DOHH2 (cell line): Measurements from ENCODE around the gene AK9.

Source experiments
- EZH2phosphoT487 ChIP-seq: fragments of 200-600 bp; sonication (generic); IDR thresholded peaks from 2 replicates; pipeline ENCODE4 v1.6.1; 2017; ENCODE audit warnings: borderline replicate concordance, mild to moderate bottlenecking, antibody characterized with exemption, low read length, moderate library complexity, mixed read lengths
- TF ChIP-seq, protein P1 (sequence below): fragments of 200-600 bp; sonication (generic); IDR thresholded peaks from one replicate; pipeline ENCODE4 v1.5.1; 2014; ENCODE audit warnings: antibody characterized with exemption, mild to moderate bottlenecking, low read depth, low read length; ENCODE audit not compliant: poor library complexity, severe bottlenecking

DNA sequence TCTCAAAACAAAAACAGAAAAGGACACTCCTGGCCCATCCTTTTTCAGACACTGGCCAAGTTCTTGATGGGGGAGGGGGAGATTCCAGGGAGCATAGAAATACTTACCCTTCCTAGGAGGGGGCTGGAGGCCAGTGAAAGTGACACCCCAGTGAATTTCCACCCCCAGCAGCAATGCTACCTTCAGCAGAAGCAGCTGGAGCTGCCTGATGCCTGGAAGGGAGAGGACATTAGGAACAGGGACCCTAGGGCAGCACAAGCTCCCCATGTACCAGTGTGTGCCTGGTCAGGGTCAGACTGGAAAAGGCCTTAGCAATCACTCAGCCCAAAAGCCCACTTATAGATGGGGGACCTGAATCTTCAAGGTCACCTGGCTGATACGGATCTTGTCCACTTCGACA is 237.8 kb downstream of the AK9 start:
- TF ChIP-seq, protein P1, sequence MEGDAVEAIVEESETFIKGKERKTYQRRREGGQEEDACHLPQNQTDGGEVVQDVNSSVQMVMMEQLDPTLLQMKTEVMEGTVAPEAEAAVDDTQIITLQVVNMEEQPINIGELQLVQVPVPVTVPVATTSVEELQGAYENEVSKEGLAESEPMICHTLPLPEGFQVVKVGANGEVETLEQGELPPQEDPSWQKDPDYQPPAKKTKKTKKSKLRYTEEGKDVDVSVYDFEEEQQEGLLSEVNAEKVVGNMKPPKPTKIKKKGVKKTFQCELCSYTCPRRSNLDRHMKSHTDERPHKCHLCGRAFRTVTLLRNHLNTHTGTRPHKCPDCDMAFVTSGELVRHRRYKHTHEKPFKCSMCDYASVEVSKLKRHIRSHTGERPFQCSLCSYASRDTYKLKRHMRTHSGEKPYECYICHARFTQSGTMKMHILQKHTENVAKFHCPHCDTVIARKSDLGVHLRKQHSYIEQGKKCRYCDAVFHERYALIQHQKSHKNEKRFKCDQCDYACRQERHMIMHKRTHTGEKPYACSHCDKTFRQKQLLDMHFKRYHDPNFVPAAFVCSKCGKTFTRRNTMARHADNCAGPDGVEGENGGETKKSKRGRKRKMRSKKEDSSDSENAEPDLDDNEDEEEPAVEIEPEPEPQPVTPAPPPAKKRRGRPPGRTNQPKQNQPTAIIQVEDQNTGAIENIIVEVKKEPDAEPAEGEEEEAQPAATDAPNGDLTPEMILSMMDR, result no peak
- no peak for TF ChIP-seq EZH2phosphoT487
